Non-pigmented ciliary epithelial cell (primary cell): ENCODE measurements around the gene MPZL2.

Experiments used
- DNase-seq: peaks from one replicate; pipeline ENCODE4 v3.0.0-alpha.2; 2010; ENCODE audit warnings: low read depth

The MPZL2 gene

DNA sequence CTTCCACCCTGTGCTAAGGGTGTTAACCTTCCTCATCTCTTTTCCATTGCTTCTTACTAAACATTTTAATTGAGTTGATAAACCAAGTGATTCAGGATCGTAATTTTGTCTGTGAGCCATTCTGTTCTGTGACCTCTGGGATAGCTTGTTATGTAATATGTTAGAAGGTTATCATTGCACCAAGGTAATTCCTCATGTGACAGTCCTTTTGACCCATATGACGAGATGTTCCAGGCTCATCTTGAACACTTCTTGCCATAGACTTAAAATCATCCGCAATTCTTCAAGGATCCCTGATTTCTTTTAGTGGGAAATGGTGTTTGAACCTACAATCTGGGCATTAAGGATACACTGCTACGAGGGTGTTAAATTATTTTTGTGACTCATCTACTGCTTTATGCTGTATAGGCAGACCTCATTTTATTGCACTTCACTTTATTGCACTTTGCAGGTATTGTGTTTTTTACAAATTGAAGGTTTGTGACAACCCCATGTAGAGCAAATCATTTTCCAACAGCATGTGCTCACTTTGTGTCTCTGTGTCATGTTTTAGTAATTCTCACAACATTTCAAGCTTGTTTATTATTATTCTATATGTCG lies 19.0 kb upstream of the MPZL2 start:
- DNase-seq = no peak

DNA sequence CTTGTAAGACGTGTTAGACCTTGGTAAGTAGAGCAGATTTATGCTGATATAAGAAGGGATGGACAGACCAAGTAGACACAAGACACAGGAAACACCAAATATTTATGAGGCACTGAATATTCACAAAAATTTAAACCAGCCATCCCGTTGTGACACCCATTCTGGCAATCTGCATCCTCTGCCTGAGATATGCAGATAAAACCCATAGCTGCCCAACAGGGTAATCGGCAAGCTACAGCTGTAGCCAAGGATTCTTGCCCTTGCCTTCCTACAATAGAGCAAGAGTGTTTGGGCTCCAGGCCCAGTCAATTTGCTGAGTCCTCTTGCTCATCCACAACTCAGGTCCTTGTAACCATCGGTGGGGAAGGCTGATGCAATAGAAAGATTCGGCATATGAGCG lies 18.5 kb upstream of the MPZL2 start:
- no peak for DNase-seq

DNA sequence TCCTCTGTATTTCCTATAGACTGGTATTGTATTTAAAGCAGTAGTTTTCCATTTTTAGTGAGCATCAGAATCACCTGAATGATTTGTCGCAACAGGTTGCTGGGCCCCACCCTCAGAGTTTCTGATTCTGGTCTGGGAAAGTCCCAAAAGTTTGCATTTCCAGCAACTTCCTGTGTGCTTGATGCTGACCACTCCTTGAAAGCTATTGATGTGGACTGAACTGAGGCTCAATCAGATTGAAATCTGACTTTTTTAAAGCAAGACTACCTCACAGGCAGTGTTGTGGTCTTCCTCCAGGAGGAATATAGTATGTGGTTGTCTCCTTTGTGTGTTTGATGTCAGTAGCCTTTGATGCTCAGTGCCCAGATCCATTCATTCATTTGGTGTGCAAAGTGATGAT lies 17.2 kb upstream of the MPZL2 start:
- no peak for DNase-seq

DNA sequence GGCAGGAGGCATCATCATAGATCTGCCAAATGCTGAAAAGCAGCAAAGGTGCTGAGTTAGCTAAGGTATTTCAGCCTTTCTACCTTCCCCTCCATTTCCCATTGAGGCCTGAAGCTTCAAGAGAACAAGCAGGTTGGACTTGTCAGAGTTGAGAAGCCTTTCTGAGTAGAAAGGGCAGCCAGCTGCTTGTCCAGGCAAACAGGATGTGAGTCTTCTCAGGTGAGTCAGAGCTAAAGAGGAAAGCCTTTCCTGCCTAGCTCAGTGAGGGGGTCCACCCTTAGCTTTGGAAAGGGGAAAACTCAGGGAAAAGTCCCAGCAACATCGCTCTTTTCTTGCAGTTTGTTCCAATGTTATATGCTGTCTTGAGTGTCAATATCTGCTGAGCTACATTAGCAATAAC lies 13.2 kb upstream of the MPZL2 start:
- DNase-seq = no peak

DNA sequence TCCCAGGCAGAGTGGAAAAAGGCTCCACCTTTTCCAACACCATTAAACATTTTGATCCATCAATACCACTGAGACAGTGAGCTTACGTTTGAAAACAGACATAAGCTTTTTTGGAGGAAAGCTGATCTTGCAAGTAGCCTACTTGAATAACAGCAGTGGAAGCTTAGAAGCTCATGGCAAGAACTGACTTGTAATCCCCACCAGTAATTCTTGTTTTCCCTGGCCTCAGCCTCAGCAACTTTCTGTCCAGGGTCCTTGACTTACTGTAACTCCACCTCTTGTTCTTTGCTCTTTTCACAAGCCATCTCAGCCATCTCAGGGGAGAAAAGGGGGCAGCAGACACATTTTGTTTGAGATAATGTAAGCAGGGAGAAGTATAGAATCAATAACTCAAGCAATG lies 12.3 kb upstream of the MPZL2 start:
- DNase-seq = no peak

DNA sequence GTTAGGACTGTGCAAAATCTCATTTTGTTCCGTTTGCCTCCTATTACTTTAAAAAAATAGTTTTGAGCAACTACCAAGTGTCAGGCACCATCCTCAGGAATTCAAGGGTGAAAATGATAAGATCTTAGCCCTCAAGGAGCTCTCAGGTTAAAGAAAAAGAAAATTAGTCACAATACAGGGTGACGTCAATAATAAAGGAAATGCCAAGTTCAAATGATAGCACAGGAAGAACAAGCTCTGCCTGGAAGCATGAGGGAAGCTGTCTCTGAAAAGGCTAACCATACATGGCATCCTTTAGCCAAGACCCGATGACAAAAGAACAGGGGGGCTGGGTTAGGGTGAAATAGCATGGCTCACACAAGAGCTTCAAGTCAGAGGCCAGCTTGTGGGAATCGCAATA lies 11.1 kb upstream of the MPZL2 start:
- DNase-seq = no peak

DNA sequence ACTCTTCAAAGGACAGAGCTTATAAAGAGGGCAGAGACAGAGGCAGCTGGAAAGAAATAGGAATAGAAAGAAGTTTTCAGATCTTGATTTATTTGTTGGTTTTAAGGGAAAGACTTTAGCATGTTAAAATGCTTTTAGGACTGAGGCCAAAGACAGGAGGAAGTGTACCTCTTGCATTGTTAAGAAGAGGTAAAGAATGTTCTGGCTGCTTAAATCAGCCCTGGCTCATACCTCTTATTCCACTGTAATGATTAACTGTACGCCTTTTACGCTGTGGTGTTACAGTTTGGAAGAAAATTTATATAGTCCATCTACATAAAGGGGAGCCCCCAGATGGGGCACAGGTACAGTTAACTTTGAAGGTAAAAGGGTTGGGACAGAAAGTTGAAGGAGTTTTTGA lies 10.1 kb upstream of the MPZL2 start:
- no peak for DNase-seq

- DNase-seq = no peak
Measured at GRCh38 chr11:118272001-118272400, 7.9 kb upstream of the MPZL2 start.

DNA sequence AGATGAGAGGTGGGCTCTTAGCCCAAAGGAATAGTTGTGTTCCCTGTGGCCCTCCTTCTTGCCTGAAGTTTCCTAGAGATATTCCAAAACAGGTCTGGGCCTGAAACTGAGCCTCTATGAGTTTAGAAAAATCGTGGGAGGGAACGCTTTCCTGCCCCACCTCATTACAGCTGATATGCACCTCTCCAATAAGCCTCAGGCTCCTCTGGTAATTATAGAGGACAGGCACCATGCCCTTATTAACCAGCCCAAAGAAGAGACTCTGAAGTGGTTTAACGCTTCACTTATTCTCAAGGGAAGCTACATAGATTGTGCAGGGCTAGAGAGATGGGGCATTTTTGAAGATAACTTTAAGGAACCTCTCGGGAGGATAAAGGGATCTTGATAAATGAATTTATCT lies 3.4 kb upstream of the MPZL2 start:
- DNase-seq = no peak

GRCh38 chr11:118265954-118266353 lies 1.9 kb upstream of the MPZL2 start:
- no peak for DNase-seq

- no peak for DNase-seq
Measured at GRCh38 chr11:118264569-118265465, 720 bp upstream of the MPZL2 start.

GRCh38 chr11:118263112-118263511 lies 985 bp downstream of the MPZL2 start:
- no peak for DNase-seq

DNA sequence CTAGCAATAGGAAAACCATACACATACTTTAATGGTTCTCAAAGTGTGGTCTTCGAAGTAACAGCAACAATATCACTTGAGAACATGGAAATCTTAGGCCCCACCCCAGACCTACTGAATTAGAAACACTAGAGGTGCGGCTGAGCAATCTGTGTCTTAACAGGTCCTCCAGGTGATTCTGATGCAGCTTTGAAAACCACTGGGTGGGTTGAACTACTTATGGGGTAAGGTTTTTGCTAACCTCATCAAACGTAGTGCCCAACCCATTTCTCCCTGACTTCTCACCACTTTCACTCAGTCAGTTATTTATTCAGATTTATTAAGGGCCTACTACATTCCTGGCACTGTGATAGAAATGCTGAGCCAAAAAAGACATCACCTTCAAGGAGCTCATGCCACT lies 3.7 kb downstream of the MPZL2 start:
- DNase-seq = no peak

- DNase-seq = no peak
Measured at GRCh38 chr11:118259138-118259537, 5.0 kb downstream of the MPZL2 start.

GRCh38 chr11:118258410-118258809 lies 5.7 kb downstream of the MPZL2 start:
- DNase-seq = no peak

DNA sequence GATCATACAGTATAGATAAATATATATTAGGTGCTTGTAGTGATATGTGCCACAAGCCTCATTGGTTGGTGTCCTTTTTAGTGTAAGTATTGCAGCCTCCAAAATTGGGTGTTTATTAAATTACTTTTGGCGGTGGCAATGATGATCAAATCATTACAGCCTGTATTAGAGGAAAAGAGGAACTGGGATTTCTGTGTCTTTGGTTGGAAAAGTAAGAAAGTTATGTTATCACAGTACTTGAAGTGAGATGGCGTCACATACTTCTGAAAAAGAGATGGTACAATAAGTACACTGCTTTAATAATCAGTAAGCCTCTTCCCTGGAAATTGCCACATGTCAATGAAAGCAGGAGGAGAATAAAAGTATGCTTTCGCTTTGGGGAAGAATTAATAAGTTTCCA lies 11.4 kb downstream of the MPZL2 start:
- no peak for DNase-seq

DNA sequence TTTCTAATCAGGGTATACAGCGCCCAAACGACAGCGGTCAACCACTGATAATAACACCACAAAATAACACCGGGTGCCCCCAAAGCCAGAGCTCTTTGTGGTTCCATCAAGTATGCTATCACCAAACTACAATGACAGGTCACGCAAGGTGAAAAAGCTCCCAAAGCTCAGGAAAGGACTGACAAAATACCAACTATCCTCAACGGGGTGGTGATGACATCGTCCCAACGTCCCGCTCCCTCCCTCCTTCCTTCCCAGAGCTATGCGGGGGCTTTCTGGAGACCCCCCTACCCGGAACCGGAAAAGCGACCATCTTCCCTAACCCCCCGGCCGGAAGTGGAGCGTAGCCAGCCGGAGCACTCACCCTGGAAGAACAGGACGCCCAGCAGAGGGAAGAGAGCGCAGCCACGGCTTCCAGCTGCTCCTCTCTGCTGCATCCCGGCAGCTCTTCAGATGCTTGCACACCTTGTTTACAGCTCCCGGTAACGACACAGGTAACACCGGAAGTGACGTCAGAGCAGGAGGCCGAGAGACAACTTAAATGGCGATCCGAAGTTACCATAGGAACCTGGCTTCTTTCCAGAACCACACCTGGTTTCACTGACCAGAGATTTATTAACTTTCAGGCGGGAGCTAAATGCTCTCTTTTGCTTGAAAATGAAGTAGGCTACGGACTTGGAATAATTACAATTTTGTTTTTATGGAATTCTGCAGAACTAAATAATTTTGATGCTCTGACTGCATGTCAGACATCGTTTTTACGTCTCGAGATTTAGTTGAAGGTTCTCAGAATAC lies 12.0 kb downstream of the MPZL2 start, which contains the start of gene MPZL3:
Gene MPZL3, minus strand, starts transcription at position 508 of the 795 bp plus-strand sequence. Its CDS starts 71 bp downstream, at position 437.
- DNase-seq = no peak

DNA sequence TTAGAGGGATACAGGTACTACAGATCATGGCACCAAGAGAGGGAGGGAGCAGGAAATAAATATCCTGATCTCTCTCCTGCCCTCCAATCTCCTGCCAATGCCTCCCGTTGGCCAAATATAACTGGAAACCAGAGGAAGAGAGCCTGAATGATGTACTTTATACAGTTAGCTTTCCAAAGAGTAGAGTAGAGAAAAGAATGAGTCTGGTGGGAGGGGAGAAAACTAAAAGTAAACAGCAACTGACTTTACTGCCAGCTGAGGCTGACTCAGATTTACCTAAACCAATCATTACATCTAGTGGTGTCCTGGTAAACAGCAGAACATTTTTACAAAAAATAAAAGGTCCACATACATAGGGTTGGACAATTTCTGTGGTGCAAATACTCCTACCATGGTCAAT lies 17.1 kb downstream of the MPZL2 start:
- DNase-seq = no peak

- DNase-seq = no peak
Measured at GRCh38 chr11:118245936-118246562, 18.0 kb downstream of the MPZL2 start.

DNA sequence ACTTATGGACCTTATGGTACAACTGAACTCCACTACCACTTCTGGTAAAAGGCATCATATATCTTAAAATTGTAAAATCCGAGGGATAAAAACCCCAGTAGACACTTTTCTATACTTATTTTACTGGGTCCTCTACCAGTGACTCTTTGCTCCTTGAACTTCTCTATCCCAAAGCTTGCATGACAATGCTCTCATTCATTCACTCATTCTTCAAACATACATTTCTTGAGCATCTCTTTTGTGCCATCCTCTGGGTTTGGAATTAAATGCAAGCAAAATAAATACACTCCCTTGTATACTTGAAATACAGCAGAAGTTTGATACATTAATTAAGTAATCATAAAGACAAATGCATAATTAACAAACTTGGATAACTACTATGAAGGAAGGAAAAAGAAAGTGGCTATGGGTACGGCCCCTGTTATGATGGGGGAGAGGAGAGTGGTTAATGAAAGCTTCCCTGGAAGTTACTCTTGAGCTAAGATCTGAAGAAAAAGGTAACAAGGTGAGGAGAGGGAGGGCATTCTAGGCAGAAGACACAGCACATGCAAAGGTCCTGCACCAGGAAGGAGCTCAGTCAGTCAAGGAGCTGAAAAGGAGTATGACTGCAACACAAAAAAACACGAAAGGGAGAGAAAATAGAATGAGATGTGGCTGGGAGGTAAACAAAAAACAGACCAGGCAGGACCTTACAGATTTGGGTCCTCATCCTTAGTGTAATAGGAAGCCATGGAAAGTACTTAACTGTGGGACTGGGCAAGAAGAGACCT lies 19.9 kb downstream of the MPZL2 start:
- DNase-seq = no peak

- DNase-seq = no peak
Measured at GRCh38 chr11:118243161-118243560, 20.9 kb downstream of the MPZL2 start.

DNA sequence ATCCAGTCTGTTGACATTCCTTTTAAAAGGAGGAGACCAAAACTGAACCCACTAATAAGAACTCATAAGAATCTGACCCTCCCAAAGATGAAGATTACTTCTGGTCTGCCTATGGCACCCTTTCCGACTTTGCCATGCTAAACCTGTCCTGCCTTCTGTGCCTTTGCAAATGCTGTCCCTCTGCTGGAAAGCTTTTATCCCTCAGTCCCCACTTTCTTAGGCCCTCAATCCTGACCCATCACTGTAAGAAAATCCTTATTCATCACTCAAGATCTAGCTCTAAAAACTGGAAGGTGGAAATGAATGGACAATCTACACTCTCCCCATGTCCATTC lies 22.4 kb downstream of the MPZL2 start:
- no peak for DNase-seq
